Activated T-helper 1 cell treated with Interleukin-2 at 50 U/mL for 16 hours (primary cell): ENCODE measurements around the gene CPNE4.

Source experiments
- DNase-seq: peaks from one replicate; pipeline ENCODE4 v3.0.0-alpha.2; 2020; ENCODE audit warnings: low read depth

CPNE4 gene

DNA sequence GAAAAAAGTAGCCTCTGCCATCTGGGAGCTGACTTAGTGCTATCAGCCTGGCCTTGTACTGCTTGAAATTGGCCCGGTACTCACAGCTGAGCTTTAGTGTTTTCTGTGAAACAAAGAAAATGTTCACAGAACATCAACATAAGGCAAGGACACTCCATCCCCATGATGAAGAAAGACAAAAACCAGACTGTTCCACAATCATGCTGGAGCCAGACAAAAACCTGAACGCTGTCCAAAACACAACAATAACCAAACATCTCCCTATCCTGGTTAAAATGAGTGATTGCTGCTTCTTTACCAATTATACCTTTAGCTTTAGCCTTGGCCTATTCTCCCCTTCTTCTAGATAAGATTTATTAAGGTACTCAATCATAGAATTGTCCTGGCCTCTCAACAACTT is 153.9 kb downstream of the CPNE4 start:
- no peak for DNase-seq

DNA sequence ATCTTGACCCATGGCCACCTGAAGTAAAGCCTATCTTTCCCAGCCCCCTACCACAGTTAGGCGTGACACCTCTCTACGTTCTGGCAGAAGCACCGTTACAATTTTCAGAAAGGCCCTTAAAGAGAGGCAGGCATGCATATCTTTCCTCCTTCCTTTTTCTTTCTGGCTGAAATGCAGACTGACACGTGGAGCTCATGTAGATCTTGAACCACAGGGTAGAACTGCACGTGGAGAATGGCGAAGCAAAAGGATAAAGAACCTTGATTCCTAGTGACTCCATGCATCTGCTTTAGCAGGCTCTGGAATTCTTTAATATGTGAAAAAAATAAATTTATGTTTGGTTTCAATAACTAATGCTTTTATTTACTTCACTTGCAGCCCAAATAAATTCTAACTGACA is 166.6 kb downstream of the CPNE4 start:
- DNase-seq: no peak

DNA sequence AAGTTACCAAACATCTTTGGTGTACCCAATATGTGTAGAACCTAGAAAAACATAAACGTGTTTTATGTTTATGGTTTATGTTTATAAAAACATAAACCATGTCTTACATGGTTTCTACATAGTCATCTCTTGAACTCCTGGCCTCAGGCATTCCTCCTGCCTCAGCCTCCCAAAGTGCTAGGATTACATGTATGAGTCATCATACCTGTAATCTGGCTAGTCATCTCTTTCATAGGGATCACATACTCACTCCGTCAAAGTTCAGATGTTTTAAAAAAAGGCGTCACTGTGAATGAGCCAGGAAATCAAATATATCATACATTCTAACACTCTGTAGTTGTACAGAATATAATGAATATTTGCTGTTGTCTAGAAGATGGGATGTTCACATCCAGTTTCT is 178.6 kb downstream of the CPNE4 start:
- DNase-seq: no peak

DNA sequence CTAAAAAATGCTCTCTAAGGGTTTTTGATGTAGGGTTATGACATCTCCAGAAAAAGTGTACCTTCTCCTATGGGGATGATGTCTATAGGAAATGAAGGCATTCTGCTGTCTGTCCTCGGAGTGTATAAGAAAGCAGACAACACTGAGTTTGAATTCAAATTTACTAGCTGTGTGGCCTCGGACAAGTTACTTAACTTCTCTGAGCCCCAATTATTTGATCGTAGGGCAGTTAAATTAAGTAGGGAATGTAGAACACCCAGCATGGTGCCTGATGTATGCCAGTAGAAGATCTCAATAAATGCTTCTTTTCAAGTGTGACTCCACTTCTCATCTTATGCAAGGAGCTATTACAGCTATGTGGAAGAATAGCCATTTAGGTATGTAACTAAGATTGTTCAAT is 184.6 kb downstream of the CPNE4 start:
- DNase-seq: no peak

DNA sequence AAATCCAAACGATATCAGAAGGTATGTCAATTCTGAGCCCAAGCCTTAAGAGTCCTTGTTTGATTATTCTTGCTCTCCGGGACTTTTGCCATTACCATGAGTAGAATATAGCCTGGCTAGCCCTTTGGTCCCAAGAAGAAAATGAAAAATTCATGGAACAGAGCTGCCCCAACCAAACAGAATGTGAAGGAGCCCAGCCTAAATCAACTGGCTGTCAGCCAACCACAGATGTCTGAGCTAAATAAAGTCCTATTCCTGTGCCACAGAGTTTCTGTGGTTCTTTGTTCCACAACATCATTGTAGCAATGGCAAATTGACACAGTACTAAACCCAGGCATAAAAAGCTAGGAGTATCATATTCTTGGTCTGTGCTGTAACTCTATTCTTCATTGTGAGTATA is 185.2 kb downstream of the CPNE4 start:
- no peak for DNase-seq

DNA sequence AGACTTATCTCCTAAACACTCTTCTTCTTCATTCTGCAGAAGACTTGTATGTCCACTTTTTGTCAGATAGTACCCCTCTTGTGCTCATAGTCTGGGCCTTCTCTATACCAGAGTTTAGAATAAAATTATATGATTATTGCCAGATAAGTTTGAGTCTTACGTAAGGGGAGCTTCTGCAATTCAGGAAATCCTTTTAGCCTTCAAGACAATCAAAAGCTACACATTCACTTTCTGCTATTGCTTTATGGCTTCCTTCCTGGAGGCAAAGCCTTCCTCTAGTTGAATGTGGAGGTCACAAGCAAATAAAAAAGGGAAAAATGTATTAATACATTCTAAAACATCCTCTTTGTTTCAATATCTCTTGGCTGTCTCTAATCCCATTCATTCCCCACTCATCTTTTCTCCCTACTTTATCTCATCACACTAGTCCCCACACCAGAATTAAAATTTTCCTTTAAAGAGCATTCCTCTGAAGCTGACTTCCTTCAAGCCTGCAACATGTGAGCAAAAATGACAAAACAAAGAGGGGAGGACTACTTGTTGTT is 186.8 kb downstream of the CPNE4 start:
- DNase-seq: no peak

DNA sequence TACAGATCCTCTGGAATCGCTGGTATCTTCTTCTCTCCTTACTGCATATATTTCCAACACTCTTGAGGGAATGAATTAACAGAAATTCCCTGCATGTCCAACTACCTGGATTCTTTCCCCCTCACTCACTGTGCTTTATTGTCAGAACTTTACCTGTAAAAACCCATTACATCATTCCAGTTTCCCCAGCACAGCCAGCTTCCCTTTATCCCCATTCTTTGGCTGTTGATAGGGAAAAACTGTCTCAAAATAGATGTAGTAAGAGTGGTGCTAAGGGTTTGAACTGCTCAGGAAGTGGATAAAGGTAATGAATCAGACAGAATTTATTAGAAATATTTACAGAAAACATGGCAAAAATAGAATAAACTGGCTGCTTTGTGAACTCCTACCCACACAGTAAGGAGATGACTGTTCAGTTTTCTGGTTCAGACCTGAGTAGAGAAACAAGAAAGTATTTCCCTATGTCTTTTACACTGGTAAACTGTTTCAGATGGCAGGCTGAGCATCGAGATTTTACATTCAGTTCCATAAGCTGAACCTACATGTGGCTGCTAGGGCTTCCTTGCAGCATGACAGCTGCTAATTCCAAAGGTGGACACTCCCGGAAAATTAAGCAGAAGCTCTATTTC is 188.4 kb downstream of the CPNE4 start:
- DNase-seq: no peak

DNA sequence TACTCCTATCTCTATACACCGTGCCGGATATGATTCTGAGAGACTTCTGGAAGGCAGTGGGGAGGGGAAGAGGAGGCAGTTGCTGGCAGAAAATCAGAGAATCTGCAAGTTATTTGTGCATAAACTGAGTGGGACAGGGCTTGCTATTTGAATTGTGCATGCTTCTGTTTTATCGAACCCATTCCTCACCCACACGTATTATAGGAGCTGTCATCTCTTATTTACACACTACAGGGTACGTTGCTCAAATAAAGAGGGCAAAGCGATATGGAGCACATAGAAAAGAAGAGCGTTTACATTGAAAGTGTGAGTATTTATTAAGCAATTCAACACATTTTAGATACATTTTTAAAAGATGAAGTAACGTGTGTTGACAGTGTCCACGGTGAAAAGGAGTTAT is 191.6 kb downstream of the CPNE4 start:
- no peak for DNase-seq

DNA sequence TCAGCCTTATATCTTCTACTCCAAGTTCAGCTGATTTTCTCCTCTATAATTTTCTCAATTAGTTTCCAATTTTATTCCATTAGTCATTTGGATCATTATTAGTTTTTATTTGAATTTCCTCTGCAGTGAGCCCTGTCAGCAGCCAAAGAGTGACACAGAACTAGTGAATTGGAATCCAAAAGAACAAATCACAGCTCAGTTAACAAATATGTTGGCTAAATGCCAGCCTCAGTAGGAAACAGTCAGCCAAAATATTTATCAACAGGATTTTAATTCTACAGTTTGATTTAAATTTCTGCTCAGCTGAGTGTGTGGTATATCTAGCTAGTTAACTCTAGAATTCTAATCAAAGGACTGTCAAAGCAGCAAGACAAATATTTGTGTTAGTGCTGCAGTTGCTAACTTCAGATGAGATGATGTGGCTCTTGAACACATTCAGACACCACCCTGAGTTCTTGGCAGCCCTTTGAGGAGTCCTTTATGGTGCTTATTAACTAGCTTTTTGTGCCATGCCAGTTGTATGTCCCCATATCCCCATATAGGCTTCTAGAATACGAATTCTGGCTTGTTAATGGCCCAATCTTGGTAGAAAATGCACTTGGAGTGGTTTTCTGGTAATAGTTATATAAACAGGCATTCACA is 194.5 kb downstream of the CPNE4 start:
- no peak for DNase-seq

DNA sequence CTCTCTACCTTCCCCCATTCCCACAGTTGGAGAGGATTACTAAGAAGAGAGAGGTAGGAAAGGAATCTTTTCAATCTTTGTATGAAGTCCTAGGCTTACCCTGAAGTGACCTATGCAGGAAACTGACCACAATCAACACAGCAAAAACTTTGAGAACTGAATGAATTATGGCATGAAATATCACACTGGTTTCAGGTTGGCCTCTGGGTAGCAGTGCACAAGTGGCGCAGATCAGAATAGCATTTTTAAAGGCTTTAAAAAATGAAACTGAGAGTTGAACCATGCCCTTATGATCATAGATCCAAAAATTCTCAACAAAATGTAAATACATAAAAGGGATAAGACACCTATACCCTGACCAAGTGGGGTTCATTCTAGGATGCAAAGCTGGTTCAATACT is 198.9 kb downstream of the CPNE4 start:
- DNase-seq: no peak

DNA sequence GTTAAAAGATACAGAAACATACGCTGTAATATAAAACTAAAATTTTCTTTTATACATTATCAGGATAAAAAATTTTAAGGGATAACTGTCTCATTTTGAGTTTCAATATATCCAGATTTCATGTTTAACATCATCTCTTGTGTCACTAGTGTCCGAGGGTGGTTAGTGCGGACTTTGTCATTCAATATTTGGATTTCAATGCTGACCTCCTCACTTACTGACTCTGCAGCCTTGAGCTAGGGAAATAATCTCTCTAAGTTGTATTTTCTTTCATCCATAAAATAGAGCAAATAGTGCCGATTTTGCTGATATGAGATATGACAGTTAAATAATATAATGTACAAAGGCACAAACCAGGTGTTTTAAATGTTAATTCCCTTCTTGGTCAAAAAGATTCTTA is 203.2 kb downstream of the CPNE4 start:
- no peak for DNase-seq

DNA sequence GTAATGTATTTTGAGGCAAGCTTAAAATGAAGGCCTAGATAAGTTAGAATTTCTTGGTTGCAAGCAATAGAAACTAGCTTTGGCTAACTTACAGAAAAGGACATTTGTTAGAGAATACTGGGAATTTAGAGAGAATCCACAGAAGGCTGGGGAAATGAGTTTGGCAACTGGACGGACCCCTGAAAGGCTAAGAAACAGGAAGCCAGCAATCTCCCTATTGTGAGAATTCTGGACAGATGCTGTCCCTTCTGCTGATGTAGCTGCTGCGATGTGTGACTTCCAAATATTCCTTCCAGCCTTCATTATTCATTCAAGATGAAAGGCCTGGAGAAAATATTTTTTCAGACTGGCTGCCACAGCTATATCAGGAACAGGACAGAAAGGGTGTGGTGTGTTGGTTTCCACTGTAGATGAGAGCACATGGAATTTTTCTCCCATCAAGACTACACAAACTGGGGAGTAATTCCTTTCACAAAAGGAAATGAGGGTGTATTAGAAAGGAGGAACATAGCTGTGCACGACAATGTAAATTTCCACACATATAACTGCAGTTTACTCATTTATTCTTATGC is 213.5 kb downstream of the CPNE4 start:
- no peak for DNase-seq

DNA sequence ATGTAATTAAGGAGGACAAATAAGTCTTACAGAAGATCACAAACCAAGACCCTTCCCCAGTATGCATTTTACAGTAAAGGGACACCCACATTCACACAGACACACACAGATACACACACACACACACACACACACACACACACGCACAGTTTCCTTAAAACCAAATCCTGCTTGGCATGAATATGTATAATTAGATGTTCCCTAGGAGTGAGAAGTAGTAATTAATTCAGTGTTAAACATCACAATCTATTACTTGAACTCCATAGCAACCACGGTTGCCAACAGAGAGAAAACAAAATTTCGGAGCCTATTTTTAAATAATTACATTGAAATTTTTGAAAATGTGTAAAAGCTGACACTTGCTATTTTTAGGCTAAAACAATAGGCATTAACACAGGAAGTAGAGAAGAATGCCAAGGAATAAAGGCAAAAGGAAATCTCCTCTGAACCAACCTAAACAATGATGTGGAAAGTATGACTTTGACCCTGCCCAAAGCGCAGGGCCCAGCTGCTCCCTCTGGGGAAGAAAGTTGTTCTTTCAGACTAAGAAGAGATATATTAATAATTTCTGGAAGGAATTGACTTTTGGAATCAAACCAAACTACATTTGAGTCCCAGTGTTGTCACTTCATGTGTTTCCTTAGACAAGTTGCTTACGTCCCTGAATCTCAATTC is 215.3 kb downstream of the CPNE4 start:
- DNase-seq: no peak

DNA sequence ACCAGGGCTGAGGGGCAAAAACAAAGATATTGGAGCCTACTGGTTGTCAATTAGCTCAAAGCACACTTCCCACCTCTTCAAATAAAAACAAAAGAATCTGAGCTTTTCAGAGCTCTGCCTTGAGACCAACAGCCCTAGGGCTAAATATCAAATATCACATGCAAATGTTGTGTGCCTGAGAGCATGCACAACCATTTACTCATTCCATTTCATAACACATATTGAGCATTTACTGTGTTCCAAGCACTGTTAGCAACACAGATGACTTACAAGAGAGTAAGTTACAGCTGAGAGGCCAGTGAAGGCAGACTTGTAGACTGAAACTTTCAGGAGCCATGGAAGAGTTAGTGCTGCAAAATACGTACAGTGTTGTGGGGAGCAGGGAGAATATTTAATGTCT is 222.4 kb downstream of the CPNE4 start:
- DNase-seq: no peak

DNA sequence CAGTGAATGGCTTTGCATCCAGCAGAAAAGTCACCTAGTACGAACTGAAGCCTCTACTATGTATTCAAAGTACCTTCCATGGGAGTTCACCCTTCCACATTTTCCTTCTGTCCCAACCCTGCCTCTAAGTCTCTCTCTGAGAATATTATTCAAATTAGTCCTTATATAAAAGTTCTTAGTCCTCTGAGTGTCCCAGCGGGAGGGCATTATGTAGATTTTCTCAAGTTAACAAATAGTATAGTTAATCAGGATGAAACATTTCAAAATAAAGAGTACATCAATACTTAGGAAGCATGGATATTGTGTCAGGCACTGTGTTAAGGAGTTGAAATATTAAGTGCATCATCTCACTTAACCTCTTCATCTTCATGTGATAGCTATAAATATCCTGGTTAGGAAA is 223.3 kb downstream of the CPNE4 start:
- DNase-seq: no peak

DNA sequence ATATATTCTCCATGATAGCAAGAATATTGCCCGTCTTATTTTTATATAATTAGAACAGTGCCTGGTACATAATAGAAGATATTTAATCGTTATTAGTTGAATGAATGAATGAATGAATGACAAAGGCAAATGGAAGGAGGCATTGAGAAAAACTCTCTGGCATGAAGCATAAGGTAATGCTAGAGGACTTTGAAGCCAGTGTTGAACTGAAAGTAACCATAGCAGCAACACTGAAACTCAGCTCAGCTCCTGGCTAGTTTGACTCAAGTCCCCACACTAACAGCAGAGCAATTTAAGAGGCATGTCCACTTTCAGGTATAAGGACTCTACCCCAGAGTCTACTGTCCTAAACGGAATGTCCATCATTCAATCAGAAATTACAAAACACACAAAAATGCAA is 227.0 kb downstream of the CPNE4 start:
- no peak for DNase-seq

DNA sequence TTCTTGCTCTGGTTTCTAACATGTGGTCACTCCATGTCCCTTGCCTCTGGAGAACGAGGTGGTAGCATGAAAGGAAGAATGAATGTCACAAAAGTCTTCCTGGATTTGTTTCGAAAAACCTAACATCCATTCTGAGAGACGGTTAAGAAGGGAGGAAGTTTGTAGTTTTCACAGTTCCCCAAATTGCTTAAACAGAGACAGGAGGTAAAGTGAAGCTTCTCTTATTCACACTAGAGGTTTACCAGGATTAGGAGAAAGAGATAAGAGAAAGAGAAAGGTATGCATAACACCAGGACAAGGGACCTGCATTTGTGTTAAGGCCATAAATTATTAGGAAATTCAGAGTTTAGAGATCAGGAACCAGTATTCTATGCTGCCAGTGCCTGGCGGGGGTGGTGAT is 228.1 kb downstream of the CPNE4 start:
- no peak for DNase-seq

DNA sequence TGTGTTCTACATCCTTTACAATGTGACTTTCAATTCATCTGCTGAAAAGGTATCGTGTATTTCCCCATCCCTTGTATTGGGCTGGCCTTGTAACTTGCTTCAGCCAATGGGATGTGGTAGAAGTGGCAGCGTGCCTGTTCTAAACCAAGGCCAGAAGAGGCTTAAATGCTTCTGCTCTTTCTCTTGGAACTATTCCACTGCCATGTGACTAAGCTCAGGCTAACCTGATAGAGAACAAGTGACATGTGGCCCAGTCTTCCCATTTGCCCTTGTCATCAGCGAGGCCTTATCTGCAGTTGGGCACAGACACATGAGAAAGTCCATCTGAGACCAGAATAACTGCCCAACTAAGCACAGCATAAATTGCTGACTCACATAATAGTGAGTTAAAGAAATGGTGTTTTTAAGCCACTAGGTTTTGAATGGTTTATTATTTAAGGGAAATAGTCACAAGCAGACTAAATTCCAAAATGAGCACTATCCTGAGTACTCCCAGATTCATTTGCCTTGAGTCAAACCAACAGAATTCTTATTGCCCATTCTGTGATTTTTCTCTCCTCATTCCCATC is 230.2 kb downstream of the CPNE4 start:
- DNase-seq: no peak

DNA sequence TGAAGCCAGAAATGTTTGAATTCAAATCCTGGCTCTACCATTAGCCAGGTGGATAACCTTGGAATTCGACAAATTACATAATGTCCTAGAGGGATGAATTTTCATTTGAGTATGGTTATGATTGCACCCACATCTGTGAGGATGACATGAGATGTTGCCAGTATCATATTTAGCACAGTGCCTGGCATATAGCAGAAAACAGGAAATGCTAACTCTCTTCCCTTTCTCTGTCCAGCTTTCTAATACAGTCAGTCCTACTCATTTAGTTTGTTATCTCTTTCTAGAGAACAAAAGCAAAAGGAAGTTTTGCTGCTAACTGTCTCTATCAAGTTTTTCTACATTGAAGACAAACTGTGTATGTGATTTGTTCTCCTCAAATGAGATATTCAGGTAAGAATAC is 231.7 kb downstream of the CPNE4 start:
- no peak for DNase-seq

DNA sequence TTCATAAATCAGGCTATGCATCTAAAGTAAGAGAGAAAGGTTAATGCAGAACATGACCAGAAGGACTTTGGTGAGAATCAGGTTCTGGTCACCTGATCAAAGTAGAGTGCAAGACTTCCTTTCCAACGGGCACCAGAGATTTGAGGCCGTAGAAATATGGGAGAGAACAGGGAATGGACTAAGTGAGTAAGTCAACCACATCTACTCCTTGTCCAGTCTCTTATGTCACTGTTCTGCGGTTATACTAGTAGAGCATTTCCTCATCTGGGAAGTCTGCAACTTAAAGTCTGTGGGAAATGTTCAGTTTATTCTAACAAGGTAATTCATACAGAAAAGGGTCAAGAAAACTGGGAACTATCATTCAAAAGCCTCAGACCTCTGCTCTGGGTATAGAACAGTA is 232.8 kb downstream of the CPNE4 start:
- DNase-seq: no peak

DNA sequence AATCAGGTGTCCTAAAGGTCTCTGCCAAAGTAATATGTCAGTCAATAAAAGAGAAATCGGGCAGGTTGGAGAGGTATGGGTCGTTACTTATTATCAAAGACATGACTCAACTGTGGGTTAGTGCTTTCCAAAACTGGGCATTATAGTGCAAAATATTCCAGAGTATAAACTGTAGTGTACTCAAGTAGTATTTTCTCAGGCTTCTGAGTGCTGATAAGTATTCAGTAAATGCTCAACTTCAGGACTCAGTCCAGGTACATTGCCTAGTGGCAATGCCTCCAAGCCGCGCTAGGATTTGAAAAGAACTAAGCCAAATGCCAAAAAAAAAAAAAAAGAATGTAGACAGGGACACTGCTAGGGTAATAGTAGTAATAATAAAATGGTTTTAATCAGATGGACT is 233.2 kb downstream of the CPNE4 start:
- DNase-seq: no peak

DNA sequence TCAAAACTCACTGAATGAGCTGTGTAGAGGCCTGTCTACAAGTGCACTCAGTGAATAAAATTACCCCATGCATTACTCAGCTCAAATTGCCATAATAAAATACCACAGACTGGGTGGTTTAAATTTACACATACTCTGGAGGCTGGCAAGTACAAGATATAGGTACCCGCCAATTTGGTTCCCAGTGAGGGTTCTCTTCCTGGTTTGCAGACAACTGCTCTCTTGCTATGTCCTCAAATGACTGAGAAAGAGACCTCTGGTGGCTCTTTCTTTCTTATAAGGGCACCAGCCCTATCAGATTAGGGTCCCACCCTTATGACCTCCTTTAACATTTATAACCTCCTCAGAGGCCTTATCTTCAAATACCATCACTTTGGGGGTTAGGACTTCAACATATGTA is 237.0 kb downstream of the CPNE4 start:
- no peak for DNase-seq
